Stimulated activated CD8-positive, alpha-beta memory T cell treated with anti-CD3 and anti-CD28 coated beads, Interleukin-4, amount 100 ng/mL, for 1 hour (primary cell): ENCODE results near the gene CHCHD10.

Experiments used
- DNase-seq, 2 donors: peaks; one replicate each; pipeline ENCODE4 v3.0.0-alpha.2; 2020; ENCODE audit warnings: low read depth in 2 of 2, low spot score in 1 of 2

CHCHD10 gene

GRCh38 chr22:23787910-23788309 lies 20.1 kb upstream of the CHCHD10 start:
- no peak for DNase-seq

GRCh38 chr22:23787600-23787896 lies 19.8 kb upstream of the CHCHD10 start:
- no peak for DNase-seq

- DNase-seq = peak; percentile 82 to 85
Observed at GRCh38 chr22:23786752-23787599, 19.2 kb upstream of the CHCHD10 start, which contains the start of gene SMARCB1. SMARCB1 (plus strand) TSS chr22:23786966; CDS start chr22:23787170, 204 bp downstream.

- no peak for DNase-seq
Observed at GRCh38 chr22:23786261-23786710, 18.5 kb upstream of the CHCHD10 start.

GRCh38 chr22:23784215-23784732 lies 16.5 kb upstream of the CHCHD10 start:
- DNase-seq = no peak

- DNase-seq = no peak
Observed at GRCh38 chr22:23783265-23784150, 15.7 kb upstream of the CHCHD10 start.

GRCh38 chr22:23782703-23783102 lies 14.9 kb upstream of the CHCHD10 start:
- no peak for DNase-seq

GRCh38 chr22:23782252-23782651 lies 14.5 kb upstream of the CHCHD10 start:
- no peak for DNase-seq

GRCh38 chr22:23781511-23782183 lies 13.9 kb upstream of the CHCHD10 start:
- no peak for DNase-seq

GRCh38 chr22:23781065-23781464 lies 13.3 kb upstream of the CHCHD10 start:
- DNase-seq = no peak

GRCh38 chr22:23780146-23780748 lies 12.5 kb upstream of the CHCHD10 start:
- no peak for DNase-seq

GRCh38 chr22:23779731-23780130 lies 12.0 kb upstream of the CHCHD10 start:
- DNase-seq = no peak

- DNase-seq = no peak
Observed at GRCh38 chr22:23779083-23779482, 11.3 kb upstream of the CHCHD10 start.

GRCh38 chr22:23778577-23778900 lies 10.8 kb upstream of the CHCHD10 start:
- no peak for DNase-seq

GRCh38 chr22:23777776-23778576 lies 10.2 kb upstream of the CHCHD10 start:
- DNase-seq = no peak

- DNase-seq = no peak
Observed at GRCh38 chr22:23775779-23776375, 8.1 kb upstream of the CHCHD10 start.

GRCh38 chr22:23774922-23775436 lies 7.2 kb upstream of the CHCHD10 start:
- DNase-seq = no peak

GRCh38 chr22:23774114-23774921 lies 6.5 kb upstream of the CHCHD10 start:
- DNase-seq = no peak
